ENCODE measurements around the gene FNDC3B. TPM values are rescaled to one million over a fixed set of nuclear protein-coding genes. Genes with fewer than 3 reads are reported as not detected.
A peak's percentile ranks its signal among the peaks of the same experiment; 100 is the strongest.

FNDC3B gene
- polyA plus RNA-seq, 2 of the 4 experiments (the other 2 are of a cell fraction): 29.5 to 33.6 TPM

DNA sequence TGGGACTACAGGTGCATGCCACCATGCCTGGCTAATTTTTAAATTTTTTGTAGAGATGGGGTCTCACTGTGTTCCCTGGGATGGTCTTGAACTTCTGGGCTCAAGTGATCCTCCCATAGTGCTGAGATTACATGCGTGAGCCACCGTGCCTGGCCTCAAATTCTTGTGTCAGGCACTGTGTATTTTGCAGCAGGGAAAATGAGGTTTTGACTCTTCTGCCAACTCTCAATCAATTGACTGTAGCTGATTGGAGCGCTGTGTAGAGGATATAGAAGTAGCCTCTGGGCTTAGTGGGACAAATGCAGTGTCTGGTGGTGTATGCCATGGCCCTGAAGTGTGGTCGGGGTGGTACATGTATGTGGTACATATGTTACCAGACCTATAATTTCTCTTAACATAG is 152.3 kb downstream of the FNDC3B start (continued):
- TF ChIP-seq MAZ (IDR thresholded peaks at IDR 0.05; ENCODE audit: borderline replicate concordance, low read depth, low read length) (no peak), ZC3H11A (IDR thresholded peaks at IDR 0.05) (no peak), FOSB (CRISPR knock-in tag; IDR thresholded peaks at IDR 0.05) (no peak), FOSL2 (IDR thresholded peaks at IDR 0.05) (no peak), FOSL2 (CRISPR knock-in tag; IDR thresholded peaks at IDR 0.05) (no peak)

DNA sequence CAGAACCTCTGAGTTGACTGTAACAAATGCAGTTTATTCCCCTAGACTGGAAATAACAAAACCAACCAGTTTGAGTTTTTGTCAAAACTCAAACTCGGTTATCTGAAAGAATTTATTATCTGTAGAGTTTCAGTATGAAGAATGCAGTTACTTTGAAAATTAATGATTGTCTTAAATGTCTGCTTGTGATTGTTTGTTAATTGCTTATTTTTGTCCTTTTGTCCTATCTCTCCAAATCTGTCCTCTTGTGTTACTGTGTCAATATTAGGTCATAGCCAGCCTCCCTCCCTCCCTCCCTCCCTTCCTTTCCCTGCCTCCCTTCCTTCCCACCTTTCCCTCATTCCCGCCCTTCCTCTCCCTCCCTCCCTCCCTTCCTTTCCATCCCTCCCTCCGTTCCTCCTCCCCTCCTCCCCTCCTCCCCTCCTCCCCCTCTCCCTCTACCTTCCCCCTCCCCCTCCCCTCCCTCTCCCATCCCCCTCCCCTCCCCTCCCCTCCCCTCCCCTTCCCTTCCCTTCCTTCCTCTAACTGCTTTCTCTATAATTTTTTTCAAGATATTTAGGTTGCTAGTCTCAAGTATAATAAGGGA is 153.5 kb downstream of the FNDC3B start:
- ATAC-seq (no peak), FAIRE-seq (no peak), DNase-seq (ENCODE audit: low read depth in 1 of 2, low spot score in 1 of 2) (peak in 1 of 2 experiments; percentile 38)
- TF ChIP-seq, protein P1, sequence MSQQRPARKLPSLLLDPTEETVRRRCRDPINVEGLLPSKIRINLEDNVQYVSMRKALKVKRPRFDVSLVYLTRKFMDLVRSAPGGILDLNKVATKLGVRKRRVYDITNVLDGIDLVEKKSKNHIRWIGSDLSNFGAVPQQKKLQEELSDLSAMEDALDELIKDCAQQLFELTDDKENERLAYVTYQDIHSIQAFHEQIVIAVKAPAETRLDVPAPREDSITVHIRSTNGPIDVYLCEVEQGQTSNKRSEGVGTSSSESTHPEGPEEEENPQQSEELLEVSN (IDR thresholded peaks at IDR 0.05; ENCODE audit: borderline replicate concordance, low read depth): no peak
- TF ChIP-seq, protein P2, sequence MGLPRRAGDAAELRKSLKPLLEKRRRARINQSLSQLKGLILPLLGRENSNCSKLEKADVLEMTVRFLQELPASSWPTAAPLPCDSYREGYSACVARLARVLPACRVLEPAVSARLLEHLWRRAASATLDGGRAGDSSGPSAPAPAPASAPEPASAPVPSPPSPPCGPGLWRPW (IDR thresholded peaks at IDR 0.05): no peak
- TF ChIP-seq, protein P3, sequence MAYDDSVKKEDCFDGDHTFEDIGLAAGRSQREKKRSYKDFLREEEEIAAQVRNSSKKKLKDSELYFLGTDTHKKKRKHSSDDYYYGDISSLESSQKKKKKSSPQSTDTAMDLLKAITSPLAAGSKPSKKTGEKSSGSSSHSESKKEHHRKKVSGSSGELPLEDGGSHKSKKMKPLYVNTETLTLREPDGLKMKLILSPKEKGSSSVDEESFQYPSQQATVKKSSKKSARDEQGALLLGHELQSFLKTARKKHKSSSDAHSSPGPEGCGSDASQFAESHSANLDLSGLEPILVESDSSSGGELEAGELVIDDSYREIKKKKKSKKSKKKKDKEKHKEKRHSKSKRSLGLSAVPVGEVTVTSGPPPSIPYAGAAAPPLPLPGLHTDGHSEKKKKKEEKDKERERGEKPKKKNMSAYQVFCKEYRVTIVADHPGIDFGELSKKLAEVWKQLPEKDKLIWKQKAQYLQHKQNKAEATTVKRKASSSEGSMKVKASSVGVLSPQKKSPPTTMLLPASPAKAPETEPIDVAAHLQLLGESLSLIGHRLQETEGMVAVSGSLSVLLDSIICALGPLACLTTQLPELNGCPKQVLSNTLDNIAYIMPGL (CRISPR knock-in tag; IDR thresholded peaks at IDR 0.05; ENCODE audit: borderline replicate concordance): no peak
- TF ChIP-seq POLR2AphosphoS2 (conservative IDR thresholded peaks at IDR 0.05; ENCODE audit: low read length): no peak
- TF ChIP-seq MAFK (IDR thresholded peaks at IDR 0.05; ENCODE audit: partially characterized antibody): no peak
- no peak for TF ChIP-seq FOSB (CRISPR knock-in tag; IDR thresholded peaks at IDR 0.05)
- H3K9me3 ChIP-seq: no peaks in the 10 kb centered on the region
- ChIA-PET CTCF (no interaction called here), POLR2A (no interaction called here)
- H3K4me1 ChIP-seq: peaks cover 79% of the 10 kb centered on the region
- H3K4me3 ChIP-seq: no peak overlapping the region
- H3K4me2 ChIP-seq: peak overlapping the region; percentile 19; the same call in 2 of the 3 replicates
- WGBS (ENCODE audit: missing lambda C conversion rate): 33% methylated on average over 1 of the region's 3 CpGs
- H3K27ac ChIP-seq: peak overlapping the region; percentile 60 to 61; a peak in 4 of 6 replicates

DNA sequence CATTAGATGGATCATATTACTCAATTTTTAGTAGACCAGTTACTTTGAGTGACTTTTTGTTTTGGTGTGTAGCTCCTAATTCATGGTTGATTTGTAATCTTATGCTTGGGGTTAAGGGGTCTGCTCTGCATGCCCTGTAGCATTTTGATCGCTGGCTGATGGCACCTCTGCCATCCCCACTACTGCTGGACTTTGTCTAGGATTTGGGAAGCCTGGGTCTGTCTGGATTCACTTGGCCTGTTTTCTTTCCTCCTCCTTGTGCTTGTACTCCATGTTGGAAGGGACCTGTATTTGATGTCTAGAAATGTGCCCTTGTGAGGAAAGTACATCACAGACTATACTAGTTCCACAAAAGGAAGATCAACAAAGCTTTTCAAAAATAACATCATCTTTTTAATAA is 154.1 kb downstream of the FNDC3B start:
- ATAC-seq (no peak), DNase-seq (ENCODE audit: low read depth in 1 of 2, low spot score in 1 of 2) (no peak), FAIRE-seq (no peak)
- Histone ChIP-seq H3K27ac (peak overlapping the region; percentile 60 to 77; a peak in 5 of 6 replicates), H3K4me2 (peak overlapping the region; percentile 19; the same call in 1 of the 3 replicates), H3K4me3 (no peak overlapping the region), H3K9me3 (no peaks in the 10 kb centered on the region), H3K4me1 (peaks cover 79% of the 10 kb centered on the region)
- TF ChIP-seq TP53 (CRISPR knock-in tag; IDR thresholded peaks at IDR 0.05) (no peak), KDM1A (IDR thresholded peaks at IDR 0.05; ENCODE audit: low read depth) (no peak), ZFP36 (IDR thresholded peaks at IDR 0.05; ENCODE audit: borderline replicate concordance, partially characterized antibody) (no peak), FOSL2 (IDR thresholded peaks at IDR 0.05) (no peak), FOSL2 (CRISPR knock-in tag; IDR thresholded peaks at IDR 0.05) (no peak), HEYL (CRISPR knock-in tag; IDR thresholded peaks at IDR 0.05) (no peak), CBX8 (IDR thresholded peaks at IDR 0.05) (no peak), HOXB13 (CRISPR knock-in tag; IDR thresholded peaks at IDR 0.05; ENCODE audit: low read depth) (no peak), FOSB (CRISPR knock-in tag; IDR thresholded peaks at IDR 0.05) (no peak)
- TF ChIP-seq, protein P4, sequence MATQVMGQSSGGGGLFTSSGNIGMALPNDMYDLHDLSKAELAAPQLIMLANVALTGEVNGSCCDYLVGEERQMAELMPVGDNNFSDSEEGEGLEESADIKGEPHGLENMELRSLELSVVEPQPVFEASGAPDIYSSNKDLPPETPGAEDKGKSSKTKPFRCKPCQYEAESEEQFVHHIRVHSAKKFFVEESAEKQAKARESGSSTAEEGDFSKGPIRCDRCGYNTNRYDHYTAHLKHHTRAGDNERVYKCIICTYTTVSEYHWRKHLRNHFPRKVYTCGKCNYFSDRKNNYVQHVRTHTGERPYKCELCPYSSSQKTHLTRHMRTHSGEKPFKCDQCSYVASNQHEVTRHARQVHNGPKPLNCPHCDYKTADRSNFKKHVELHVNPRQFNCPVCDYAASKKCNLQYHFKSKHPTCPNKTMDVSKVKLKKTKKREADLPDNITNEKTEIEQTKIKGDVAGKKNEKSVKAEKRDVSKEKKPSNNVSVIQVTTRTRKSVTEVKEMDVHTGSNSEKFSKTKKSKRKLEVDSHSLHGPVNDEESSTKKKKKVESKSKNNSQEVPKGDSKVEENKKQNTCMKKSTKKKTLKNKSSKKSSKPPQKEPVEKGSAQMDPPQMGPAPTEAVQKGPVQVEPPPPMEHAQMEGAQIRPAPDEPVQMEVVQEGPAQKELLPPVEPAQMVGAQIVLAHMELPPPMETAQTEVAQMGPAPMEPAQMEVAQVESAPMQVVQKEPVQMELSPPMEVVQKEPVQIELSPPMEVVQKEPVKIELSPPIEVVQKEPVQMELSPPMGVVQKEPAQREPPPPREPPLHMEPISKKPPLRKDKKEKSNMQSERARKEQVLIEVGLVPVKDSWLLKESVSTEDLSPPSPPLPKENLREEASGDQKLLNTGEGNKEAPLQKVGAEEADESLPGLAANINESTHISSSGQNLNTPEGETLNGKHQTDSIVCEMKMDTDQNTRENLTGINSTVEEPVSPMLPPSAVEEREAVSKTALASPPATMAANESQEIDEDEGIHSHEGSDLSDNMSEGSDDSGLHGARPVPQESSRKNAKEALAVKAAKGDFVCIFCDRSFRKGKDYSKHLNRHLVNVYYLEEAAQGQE (IDR thresholded peaks at IDR 0.05): no peak
- TF ChIP-seq, protein P5, sequence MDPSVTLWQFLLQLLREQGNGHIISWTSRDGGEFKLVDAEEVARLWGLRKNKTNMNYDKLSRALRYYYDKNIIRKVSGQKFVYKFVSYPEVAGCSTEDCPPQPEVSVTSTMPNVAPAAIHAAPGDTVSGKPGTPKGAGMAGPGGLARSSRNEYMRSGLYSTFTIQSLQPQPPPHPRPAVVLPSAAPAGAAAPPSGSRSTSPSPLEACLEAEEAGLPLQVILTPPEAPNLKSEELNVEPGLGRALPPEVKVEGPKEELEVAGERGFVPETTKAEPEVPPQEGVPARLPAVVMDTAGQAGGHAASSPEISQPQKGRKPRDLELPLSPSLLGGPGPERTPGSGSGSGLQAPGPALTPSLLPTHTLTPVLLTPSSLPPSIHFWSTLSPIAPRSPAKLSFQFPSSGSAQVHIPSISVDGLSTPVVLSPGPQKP (IDR thresholded peaks at IDR 0.05; ENCODE audit: low read depth, low read length): no peak
- TF ChIP-seq, protein P6, sequence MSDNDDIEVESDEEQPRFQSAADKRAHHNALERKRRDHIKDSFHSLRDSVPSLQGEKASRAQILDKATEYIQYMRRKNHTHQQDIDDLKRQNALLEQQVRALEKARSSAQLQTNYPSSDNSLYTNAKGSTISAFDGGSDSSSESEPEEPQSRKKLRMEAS (IDR thresholded peaks at IDR 0.05): no peak
- TF ChIP-seq, protein P7, sequence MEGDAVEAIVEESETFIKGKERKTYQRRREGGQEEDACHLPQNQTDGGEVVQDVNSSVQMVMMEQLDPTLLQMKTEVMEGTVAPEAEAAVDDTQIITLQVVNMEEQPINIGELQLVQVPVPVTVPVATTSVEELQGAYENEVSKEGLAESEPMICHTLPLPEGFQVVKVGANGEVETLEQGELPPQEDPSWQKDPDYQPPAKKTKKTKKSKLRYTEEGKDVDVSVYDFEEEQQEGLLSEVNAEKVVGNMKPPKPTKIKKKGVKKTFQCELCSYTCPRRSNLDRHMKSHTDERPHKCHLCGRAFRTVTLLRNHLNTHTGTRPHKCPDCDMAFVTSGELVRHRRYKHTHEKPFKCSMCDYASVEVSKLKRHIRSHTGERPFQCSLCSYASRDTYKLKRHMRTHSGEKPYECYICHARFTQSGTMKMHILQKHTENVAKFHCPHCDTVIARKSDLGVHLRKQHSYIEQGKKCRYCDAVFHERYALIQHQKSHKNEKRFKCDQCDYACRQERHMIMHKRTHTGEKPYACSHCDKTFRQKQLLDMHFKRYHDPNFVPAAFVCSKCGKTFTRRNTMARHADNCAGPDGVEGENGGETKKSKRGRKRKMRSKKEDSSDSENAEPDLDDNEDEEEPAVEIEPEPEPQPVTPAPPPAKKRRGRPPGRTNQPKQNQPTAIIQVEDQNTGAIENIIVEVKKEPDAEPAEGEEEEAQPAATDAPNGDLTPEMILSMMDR (IDR thresholded peaks at IDR 0.05): no peak
- ChIA-PET CTCF (no interaction called here), POLR2A (no interaction called here)
- WGBS (ENCODE audit: missing lambda C conversion rate): 89% methylated on average over 1 of the region's 1 CpG

All from A549 (cell line).